TTC549 (cell line): ENCODE measurements around the gene TMF1.

ENCODE experiments used
- FAIRE-seq: peaks from 2 replicates; lab custom pipeline; 2012; peaks lifted over from hg19 to GRCh38; lab: Jason Lieb, UNC

Gene TMF1

DNA sequence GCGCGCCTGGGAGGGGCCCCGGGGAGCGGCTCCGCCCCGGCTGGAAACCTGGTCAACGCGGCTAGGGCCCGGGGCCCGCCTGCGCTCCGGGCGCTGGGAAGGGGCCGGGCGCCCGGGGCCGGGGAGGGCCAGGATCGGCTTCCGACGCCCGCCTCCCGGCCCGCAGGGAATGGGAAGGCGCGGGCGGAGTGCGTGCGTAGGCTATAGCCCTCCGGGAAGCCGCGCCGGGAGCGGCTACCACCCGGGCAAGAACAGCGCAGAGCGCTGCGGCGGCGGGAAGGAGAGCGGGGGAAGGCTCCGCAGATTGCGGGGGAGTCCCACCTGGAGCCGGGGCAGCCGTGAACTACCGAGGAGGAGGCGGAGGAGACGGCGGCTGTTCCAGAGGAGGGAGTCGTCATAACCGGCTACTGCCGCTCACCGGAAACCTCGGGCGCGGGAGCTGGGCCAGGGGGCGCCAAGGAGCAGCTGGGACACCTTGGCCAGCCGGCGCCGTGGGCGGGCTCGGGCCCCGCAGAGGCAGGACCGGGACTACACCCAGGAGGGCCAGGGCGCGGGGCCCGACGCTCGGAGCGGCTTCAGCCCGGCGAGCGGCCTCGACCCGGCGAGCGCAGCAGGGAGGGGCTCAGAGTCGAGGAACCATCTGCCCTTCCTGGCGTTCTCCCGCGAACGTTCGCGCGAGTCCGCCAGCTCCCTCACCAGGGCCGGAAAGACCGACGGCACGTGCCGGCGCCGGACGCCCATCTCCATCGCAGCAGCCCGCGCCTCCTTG lies 38.7 kb downstream of the TMF1 start, which contains the start of gene EOGT:
Gene EOGT, minus strand, starts transcription at position 432 of the 769 bp plus-strand sequence. CDS start 3,838 bp downstream, outside the sequence.
- no peak for FAIRE-seq

GRCh38 chr3:69012800-69013252 lies 39.3 kb downstream of the TMF1 start:
- FAIRE-seq: no peak

DNA sequence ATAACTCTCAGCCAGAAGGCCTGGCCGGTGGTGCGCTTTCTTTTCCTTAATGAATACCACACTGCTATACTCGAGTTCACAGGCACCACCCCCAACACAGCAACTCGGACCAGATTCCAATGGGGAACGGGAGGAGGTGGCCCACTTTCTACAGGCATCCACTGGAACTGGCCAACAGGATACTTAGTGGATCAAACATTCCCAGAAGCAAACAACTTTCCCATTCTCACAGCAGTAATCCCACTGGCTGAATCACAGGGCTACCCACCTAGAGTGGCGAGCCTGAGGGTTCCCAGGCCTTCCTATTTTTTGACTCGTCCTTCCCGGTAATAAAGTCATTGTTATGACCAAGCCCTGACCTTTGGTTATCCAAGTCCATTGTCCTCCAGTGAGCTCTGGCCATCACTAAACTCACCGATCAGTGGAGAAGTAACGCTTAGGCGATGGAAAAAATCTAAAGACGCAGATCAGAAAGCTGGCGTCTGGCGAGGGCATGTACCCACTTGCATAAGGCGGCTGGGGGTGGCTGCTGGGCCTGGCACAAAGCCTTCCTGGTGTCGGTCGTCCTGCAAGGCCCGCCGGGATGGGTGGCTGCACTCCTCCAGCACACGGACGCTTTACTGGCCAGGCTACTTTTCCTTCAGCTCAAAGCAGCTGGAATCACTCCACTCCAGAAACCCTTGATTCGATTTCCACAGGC lies 39.9 kb downstream of the TMF1 start:
- FAIRE-seq: no peak

GRCh38 chr3:69011096-69011730 lies 40.9 kb downstream of the TMF1 start:
- no peak for FAIRE-seq

DNA sequence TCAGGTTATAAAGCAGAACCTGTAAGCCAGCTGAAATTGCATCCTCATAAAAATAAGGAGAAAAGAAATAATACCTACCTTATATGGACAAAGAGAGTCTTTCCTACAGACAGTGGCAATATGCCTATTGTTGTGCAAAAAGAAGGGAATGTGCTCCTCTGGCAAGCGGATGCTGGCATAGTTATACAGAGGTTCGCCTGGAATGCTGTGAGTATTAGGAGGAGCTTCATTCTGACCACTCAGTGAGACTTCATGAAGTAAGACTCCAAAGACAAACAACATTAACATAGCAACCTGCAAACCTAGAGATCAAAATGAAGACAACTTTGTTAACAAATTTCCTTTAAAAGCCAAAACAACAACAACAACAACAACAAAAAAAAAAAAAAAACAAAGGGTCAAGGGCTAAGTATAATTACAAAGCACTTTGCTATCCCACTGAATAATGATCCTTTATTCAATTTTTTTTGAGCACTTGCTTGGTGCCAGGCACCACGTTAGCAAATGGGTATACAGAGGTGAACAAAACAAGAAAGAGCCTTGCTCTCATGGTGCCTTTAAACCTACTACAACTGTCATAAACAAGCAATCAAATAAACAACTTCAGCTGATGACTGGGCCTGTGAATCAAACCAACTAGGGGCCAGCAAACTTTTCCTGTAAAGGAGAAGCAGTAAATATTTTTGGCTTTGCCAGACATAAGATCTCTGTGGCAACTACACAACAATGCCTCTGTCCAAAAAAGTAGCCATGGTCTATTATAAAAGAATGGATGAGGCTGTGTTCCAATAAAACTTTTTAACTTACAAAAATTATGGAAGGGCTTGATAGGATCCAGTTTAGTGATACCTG lies 42.3 kb downstream of the TMF1 start:
- FAIRE-seq: no peak

GRCh38 chr3:69008980-69009379 lies 43.2 kb downstream of the TMF1 start:
- FAIRE-seq: no peak

DNA sequence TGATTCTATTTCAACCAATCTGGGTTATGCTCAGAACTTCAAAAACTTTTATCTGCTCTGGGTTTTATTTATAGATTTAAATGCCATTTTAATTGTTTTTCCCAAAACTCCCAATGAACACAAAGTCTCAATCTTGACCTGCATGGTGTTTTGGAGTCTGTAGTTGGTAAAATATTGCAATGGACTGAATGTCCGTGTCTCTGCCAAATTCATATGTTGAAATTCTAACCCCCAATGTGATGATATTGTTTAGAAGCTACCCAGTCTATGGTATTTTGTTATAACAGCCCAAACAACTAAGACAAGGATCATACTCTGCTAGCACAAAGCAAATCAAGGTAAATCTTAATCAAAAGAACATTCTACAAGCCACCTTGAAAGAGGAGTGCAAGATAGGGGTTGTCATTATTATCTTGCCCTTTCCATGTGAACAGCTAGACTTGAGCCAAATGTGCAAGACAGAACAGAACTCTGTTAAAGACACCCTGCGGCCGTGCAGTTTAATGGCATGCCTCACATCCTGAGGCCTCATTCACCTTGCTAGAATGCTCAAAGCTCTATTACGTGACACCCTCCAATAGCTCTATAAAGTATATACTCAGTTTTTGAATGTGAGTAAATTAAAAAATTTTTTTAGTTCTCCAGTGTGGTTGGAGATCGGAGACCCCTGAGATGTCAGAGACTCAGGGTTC lies 46.2 kb downstream of the TMF1 start:
- FAIRE-seq: no peak

DNA sequence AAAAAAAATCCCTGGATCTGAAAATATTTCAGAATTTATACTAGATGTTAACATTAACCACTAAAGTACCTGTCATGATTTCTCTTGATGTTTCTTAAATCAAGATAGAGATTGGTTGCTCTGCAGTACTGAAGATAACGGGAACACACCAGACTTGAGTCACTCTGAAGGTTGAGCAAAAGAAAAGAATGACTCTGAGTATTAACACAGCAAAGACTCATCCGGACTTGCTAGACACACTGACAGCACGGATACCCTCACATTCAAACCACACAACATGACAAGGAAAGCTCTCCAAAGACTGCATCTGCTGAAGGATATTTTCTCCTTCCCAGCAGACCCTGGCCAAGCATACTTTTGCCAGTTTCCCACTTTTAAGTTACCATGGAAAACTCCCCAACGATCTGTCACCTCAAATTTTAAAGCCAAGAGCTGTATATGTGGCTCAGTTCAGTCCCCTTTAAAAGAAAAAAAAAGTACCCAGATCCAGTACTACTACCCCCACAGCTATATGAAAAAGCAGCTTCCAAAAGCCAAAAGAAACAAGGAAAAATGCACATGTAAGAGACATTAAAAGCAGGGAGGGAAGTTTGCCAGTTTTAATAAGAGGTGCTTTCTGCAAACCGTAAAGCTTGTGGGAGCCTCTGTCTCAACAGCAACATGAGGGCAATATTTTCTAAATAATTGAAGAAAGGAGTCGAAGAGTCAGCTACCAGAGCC lies 46.9 kb downstream of the TMF1 start:
- no peak for FAIRE-seq

- no peak for FAIRE-seq
Measured at GRCh38 chr3:69004138-69004537, 48.0 kb downstream of the TMF1 start.

DNA sequence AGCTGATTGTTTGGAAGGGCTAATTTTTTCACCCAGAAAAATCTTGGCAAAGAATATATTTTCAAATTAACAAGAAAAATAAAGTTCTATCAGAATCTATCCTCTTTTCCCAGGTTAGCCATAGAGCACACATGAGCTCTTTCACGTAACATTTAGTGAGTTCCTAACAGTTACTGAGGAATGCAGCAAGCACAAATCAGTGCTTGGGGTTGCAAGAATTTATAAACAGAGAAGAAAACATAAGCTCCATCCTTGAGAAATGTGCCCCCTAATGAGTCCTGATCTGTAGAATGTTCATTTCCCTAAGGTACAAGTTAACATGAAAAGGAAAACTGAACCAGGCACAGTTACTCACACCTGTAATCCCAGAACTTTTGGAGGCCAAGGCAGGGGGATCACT lies 52.5 kb downstream of the TMF1 start:
- no peak for FAIRE-seq

DNA sequence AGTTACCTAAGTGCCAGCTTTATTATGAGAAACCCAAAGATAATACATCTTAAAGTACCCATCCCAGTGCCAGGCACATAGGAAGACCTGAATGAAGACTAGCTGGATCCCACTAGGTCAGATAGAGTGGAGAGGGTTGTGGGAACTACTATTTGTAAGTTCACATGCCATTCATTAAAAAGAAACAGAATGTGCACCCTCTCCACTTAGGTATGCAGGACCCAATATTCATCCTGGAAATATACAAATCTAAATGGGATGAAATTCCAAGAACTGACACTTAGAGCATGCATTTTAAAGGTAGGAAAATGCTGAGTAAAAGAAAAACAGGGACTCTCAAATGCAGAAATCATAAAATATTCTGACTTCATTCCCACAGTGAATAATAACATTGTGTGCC lies 53.0 kb downstream of the TMF1 start:
- FAIRE-seq: no peak

GRCh38 chr3:68997887-68998286 lies 54.2 kb downstream of the TMF1 start:
- no peak for FAIRE-seq

DNA sequence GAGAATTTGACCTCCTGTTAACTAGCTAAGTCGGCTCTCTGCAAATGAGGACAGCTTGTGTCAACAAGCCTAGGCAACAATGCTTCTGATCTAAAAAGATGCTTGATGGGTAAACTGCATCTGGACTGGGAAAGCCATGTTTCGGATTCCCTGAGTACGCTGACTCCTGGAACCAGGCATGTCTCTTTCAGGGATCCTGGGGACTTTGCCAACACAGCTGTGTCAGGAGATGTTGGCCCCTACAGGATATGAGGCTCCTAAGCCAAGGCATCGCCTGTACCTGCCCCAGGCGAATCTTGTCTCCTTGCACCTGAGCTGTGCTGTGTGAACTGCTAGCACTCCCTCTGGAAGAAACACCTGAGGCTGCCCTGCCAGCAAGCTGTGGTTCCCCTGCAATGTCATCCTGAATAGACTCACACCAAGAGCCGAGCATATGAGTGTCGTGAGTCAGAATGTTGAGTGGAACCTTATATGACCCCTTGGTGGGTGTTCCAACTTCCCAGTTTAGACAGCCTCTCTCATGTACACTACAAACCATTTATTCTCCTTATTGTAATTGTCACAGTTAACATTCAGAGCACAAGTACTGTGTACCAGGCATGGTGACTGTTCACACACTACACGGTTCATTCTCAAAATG lies 55.7 kb downstream of the TMF1 start:
- no peak for FAIRE-seq

DNA sequence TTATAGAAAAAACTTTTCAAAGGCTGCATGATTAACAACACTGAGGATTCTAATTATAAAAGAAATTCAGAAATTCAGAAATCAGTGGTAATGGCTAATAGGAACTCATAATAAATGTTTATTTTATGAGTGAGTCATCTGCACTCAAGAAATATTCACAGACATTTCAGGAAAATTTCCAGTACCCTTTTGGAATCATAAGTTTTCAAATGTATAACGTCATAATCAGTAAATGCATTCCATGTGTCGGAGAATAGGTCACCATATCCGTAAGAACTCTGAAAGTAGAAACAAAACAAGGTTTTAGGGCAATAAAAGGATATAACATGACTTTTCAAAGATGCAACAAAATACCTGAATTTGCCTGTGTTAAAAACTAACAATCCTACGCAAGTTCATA lies 63.4 kb downstream of the TMF1 start:
- no peak for FAIRE-seq

GRCh38 chr3:68987322-68987721 lies 64.8 kb downstream of the TMF1 start:
- FAIRE-seq: no peak

GRCh38 chr3:68986496-68987208 lies 65.5 kb downstream of the TMF1 start:
- no peak for FAIRE-seq

DNA sequence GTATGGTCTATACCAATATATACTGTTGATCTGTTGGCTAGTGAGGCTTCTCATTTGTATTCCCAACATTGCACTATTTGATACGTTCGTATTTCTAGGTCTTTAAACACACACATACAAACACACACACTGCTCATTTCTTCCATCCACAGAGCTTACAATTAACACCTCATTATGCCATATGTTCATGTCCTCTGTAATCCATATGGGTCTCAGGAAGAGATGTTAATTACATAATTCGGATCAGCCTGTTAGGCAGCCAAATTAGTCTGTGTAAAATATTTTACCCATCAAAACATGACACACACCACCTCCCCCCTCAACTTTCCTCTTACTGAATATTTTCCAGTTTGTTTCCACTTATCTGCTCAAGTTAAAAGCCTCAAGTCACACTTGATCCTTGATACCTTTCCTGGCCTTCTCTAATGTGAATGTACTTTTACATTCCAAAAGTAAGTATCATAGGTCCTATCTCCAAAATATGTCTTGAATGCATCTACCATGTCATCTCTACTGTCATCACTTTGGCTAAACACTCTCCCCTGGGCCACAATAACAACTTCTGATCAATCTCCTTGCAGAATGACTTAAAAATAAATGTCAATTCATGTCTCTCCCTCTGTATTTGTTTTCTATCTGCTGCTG lies 66.9 kb downstream of the TMF1 start:
- FAIRE-seq: no peak

GRCh38 chr3:68984011-68984530 lies 68.1 kb downstream of the TMF1 start:
- FAIRE-seq: no peak
